ENCODE measurements around the gene MBD4. TPM values are rescaled to one million over a fixed set of nuclear protein-coding genes. Genes with fewer than 3 reads are reported as not detected.

MBD4 gene
- total and polyA plus RNA-seq, 3 donors from 2014 or later = 26.0 to 30.3 (median 27.6) TPM

DNA sequence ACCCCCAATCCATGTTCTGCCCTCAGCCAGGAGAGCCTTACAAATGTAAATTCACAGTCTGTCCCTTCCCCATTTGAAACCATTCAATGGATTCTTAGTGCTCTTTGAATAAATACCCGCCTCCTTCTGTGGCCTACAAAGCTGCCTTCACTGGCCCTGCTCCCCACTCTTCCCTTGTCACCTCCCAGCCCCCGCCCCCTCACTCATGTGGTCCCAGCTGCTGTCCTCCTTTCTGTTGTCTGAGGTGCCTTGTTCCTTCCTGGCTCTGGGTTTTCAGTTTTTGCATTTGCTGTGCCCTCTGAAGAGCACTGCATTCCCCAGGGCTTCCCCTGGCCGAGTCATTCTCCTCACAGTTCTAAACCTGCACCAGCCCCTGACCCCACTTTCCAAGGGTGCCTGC is 14.5 kb downstream of the MBD4 start:
- DNase-seq = no peak
- H3K4me3 ChIP-seq = no peak overlapping the region
- H3K36me3 ChIP-seq (ENCODE audit: low read depth, missing control alignments) = no peaks in the 10 kb centered on the region
- intact Hi-C loops (cut with DNase I; ENCODE audit: low total_unique reads) = no loop called here
- H3K4me1 ChIP-seq = no peaks in the 10 kb centered on the region
- TF ChIP-seq, protein P1, sequence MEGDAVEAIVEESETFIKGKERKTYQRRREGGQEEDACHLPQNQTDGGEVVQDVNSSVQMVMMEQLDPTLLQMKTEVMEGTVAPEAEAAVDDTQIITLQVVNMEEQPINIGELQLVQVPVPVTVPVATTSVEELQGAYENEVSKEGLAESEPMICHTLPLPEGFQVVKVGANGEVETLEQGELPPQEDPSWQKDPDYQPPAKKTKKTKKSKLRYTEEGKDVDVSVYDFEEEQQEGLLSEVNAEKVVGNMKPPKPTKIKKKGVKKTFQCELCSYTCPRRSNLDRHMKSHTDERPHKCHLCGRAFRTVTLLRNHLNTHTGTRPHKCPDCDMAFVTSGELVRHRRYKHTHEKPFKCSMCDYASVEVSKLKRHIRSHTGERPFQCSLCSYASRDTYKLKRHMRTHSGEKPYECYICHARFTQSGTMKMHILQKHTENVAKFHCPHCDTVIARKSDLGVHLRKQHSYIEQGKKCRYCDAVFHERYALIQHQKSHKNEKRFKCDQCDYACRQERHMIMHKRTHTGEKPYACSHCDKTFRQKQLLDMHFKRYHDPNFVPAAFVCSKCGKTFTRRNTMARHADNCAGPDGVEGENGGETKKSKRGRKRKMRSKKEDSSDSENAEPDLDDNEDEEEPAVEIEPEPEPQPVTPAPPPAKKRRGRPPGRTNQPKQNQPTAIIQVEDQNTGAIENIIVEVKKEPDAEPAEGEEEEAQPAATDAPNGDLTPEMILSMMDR (IDR thresholded peaks at IDR 0.05) = no peak
- TF ChIP-seq POLR2A (IDR thresholded peaks at IDR 0.05) = no peak
- H3K27ac ChIP-seq = no peak overlapping the region
- WGBS, 2 donors = 82 to 87% methylated on average over 3 of the region's 3 CpGs
- no peaks in the 10 kb centered on the region for H3K9me3 ChIP-seq
- no peaks in the 10 kb centered on the region for H3K27me3 ChIP-seq

DNA sequence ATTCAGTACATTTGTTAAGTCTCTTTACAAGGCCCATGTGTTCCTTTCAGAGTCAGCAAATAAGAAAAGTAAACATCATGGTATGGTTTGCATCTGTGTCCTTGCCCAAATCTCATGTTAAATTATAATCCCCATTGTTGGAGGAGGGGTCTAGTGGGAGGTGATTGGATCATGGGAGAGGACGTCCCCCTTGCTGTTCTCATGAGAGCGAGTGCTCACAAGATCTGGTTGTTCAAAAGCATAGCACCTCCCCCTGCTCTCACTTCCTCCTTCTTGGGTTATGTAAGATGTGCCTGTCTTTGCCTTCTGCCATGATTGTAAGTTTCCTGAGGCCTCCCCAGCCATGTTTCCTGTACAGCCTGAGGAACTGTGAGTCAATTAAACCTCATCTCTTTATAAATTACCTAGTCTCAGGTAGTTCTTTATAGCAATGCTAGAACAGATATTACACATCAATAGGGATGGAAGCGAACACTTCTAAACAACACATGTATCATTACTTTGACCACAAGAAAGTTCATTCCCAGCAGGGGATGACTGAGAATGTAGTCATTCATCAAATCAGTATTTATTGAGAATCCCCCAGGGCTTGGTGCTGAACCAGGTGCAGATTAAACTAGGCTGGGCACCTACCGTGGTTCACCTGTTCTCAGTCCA is 15.4 kb downstream of the MBD4 start:
- Histone ChIP-seq H3K27ac (no peak overlapping the region), H3K9me3 (no peaks in the 10 kb centered on the region), H3K27me3 (no peaks in the 10 kb centered on the region), H3K4me3 (no peak overlapping the region), H3K4me1 (no peaks in the 10 kb centered on the region), H3K36me3 (ENCODE audit: low read depth, missing control alignments) (no peaks in the 10 kb centered on the region)
- no peak for DNase-seq
- no peak for TF ChIP-seq POLR2A (IDR thresholded peaks at IDR 0.05)
- TF ChIP-seq, protein P1 (IDR thresholded peaks at IDR 0.05) = no peak
- intact Hi-C loops (cut with DNase I; ENCODE audit: low total_unique reads) = no loop called here
- WGBS, 2 donors = 85 to 87% methylated on average over 4 of the region's 4 CpGs

DNA sequence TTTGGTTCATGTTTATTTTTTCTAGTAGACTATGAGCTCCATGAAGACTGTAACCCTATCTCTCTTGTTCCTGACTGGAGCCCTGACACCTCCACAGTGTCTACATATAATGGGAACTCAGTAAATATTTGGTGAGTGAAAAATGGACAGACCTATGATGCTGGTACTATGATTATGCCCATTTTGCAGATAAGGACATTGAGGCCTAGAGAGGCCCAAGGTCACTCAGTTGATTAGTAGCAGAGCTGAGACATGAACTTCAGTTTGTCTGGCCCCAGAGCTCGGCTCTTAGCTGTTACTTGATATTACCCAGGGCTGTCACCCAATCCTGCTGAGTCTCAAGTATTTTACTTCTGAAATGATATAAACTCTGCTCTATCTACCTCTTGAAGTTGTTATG is 16.9 kb downstream of the MBD4 start:
- no peak for DNase-seq
- Histone ChIP-seq H3K27me3 (no peaks in the 10 kb centered on the region), H3K4me3 (no peak overlapping the region), H3K27ac (no peak overlapping the region), H3K9me3 (no peaks in the 10 kb centered on the region), H3K36me3 (ENCODE audit: low read depth, missing control alignments) (no peaks in the 10 kb centered on the region), H3K4me1 (no peaks in the 10 kb centered on the region)
- TF ChIP-seq POLR2A (IDR thresholded peaks at IDR 0.05) = no peak
- TF ChIP-seq, protein P1 (IDR thresholded peaks at IDR 0.05) = no peak
- WGBS, 2 donors = 93 to 95% methylated on average over 1 of the region's 1 CpG
- intact Hi-C loops (cut with DNase I; ENCODE audit: low total_unique reads) = no loop called here

DNA sequence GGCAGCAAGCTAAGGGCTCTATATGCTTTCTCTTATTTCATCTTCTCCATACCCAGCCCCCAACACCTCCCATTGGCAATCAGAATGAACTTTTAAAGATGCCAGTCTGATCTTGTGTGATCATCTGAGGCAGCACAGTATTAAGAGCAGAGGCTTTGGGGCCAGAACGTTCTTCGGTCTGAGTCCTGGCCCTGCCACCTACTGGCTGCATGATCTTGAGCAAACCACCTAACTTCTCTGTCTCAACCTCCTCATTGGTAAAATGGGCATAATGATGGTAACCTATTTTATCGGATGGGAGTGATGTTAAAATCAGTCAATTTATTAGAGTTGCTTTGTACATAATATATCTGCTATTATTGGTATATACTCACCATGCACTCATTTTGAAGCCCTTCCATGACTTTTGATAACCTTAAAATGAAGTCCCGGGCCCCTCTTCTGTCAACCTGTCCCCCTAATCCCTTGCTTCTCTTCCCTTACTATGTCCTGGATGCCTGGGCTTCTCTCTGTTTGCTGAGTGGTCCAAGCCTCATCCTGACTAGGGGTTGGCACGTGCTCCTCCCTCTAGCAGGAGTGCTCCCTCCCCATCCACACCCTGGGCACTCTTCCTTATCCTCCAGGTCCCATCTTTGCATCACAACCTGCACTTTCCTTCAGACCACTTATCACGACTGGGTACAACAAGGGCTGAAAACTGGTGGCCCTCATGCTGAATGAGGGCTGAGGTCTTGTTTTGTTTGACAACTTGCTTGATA is 17.6 kb downstream of the MBD4 start:
- Histone ChIP-seq H3K4me3 (no peak overlapping the region), H3K36me3 (ENCODE audit: low read depth, missing control alignments) (no peaks in the 10 kb centered on the region), H3K4me1 (no peaks in the 10 kb centered on the region), H3K27ac (no peak overlapping the region), H3K27me3 (no peaks in the 10 kb centered on the region), H3K9me3 (no peaks in the 10 kb centered on the region)
- TF ChIP-seq, protein P1 (IDR thresholded peaks at IDR 0.05) = no peak
- no peak for TF ChIP-seq POLR2A (IDR thresholded peaks at IDR 0.05)
- WGBS, 2 donors = 86 to 87% methylated on average over 6 of the region's 6 CpGs
- DNase-seq = no peak
- intact Hi-C loops (cut with DNase I; ENCODE audit: low total_unique reads) = no loop called here

Measured in testis (tissue), 3 donors.